A673 (cell line): ENCODE results near the gene FRY. TPM values are rescaled to one million over a fixed set of nuclear protein-coding genes. Genes with fewer than 3 reads are reported as not detected.
"Not testable (repeated sequence)": the region's sequence is repeated elsewhere in the genome, so short reads cannot be mapped to it uniquely, and the experiment has no call there.

Experiments
- BruUV-seq: library from RNA; stranded (reverse); fragments of 400-500 nt; replicated peaks from 2 replicates; lab custom pipeline; 2021; lab: Mats Ljungman, UMichigan
- CTCF ChIA-PET: fragments of 300-600 bp; sonication (Branson Sonifier 250); formaldehyde crosslinking; loops from one replicate; lab custom pipeline; 2022; ENCODE audit warnings: antibody characterized with exemption; lab: Charles Lee
- POLR2A ChIA-PET: fragments of 300-600 bp; sonication (Branson Sonifier 250); formaldehyde crosslinking; loops from one replicate; lab custom pipeline; 2022; ENCODE audit warnings: antibody characterized with exemption; ENCODE audit not compliant: low non-redundant PET; lab: Charles Lee
- DNase-seq: peaks from one replicate; pipeline ENCODE4 v3.0.0-alpha.2; 2015; ENCODE audit warnings: low spot score
- H3K27ac ChIP-seq: fragments of 200-600 bp; sonication (generic); 2 replicates; pipeline ENCODE4 v1.5.1; 2016; ENCODE audit warnings: mixed run types, low read depth, mild to moderate bottlenecking, mixed read lengths, antibody characterized with exemption, low read length; ENCODE audit not compliant: poor library complexity, severe bottlenecking
- H3K27me3 ChIP-seq: fragments of 200-600 bp; sonication (generic); replicated peaks from 2 replicates; pipeline ENCODE4 v1.6.1; 2017; ENCODE audit warnings: mixed run types, low read depth, mild to moderate bottlenecking, mixed read lengths, antibody characterized with exemption, low read length; ENCODE audit not compliant: insufficient read depth, poor library complexity
- H3K36me3 ChIP-seq: fragments of 200-600 bp; sonication (generic); 2 replicates; pipeline ENCODE4 v1.6.1; 2016; ENCODE audit warnings: mixed run types, mild to moderate bottlenecking, mixed read lengths, antibody characterized with exemption, low read length; ENCODE audit not compliant: insufficient read depth, poor library complexity, severe bottlenecking
- H3K4me1 ChIP-seq: fragments of 200-600 bp; sonication (generic); 2 replicates; pipeline ENCODE4 v1.6.1; 2017; ENCODE audit warnings: mixed run types, mild to moderate bottlenecking, mixed read lengths, antibody characterized with exemption, low read length; ENCODE audit not compliant: insufficient read depth, poor library complexity, severe bottlenecking
- H3K4me3 ChIP-seq: fragments of 200-600 bp; sonication (generic); 2 replicates; pipeline ENCODE4 v1.5.1; 2016; ENCODE audit warnings: low read depth, mixed run types, mild to moderate bottlenecking, mixed read lengths, low read length; ENCODE audit not compliant: poor library complexity, severe bottlenecking
- H3K9me3 ChIP-seq: fragments of 200-600 bp; sonication (generic); 2 replicates; pipeline ENCODE4 v1.6.1; 2016; ENCODE audit warnings: mixed run types, low read depth, mild to moderate bottlenecking, mixed read lengths, antibody characterized with exemption, low read length; ENCODE audit not compliant: poor library complexity, severe bottlenecking
- EZH2 ChIP-seq: fragments of 200-600 bp; sonication (generic); IDR thresholded peaks from 2 replicates; pipeline ENCODE4 v1.6.1; 2017; ENCODE audit warnings: borderline replicate concordance, low read depth, mild to moderate bottlenecking, mixed read lengths, antibody characterized with exemption, low read length; ENCODE audit not compliant: poor library complexity, severe bottlenecking
- intact Hi-C: fragments of 100-400 bp; cut with micrococcal nuclease; formaldehyde crosslinking; loops from one replicate; pipeline ENCODE4 v1.10.0; 2022; ENCODE audit not compliant: unreplicated experiment
- total RNA-seq: library from RNA; stranded (reverse); gene quantifications from 2 replicates; pipeline ENCODE4 v1.2.3, GENCODE V29; 2021
- TF ChIP-seq, protein P1 (sequence below): fragments of 300-800, 200-600 bp; sonication (generic); conservative IDR thresholded peaks from 2 replicates; pipeline ENCODE4 v1.5.1; 2017; ENCODE audit warnings: low read depth, mild to moderate bottlenecking, antibody characterized with exemption, low read length, moderate library complexity, mixed read lengths

FRY gene
- total RNA-seq, 1 experiment from 2014 or later: 0.58 TPM

DNA sequence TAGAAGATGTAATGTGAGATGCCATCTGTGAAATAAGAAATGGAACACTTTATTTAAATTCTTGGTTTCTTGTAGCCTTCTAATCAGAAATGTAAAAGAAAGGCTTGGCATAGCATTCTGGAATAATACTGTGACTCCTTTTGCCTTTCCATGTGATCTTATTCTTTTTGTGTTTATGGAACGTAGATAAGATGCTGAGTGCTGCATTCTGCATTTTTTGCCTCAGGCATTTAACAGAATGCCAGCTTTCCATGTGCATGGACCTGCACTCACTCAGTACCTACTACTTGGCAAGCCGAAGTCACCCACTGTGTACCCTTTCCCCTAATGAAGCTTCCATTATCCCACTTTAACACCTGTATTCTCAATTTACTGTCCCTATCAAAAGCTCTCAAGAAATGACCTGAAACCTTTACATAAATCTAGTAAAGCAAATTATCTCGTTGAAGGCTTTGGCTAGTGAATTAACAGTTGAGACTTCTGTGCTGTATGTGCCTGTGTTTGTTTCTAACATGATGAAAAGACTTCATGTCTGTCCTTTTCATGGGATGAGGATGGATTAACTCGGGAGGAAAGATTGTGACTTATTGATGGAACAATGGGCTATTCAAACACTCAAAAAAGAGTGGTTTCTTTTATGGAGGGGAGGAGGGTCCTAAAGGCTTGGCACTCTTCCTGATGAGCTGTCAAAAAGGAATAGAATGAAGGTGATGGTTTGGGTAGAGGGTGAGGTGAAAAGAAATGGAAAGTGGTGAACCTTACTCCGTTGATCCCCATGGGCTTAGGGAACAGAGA lies 44.7 kb upstream of the FRY start:
- no peaks in the 10 kb centered on the region for H3K27me3 ChIP-seq
- no peaks in the 10 kb centered on the region for H3K9me3 ChIP-seq
- H3K27ac ChIP-seq: no peak overlapping the region
- intact Hi-C loops: no loop called here
- TF ChIP-seq, protein P1, sequence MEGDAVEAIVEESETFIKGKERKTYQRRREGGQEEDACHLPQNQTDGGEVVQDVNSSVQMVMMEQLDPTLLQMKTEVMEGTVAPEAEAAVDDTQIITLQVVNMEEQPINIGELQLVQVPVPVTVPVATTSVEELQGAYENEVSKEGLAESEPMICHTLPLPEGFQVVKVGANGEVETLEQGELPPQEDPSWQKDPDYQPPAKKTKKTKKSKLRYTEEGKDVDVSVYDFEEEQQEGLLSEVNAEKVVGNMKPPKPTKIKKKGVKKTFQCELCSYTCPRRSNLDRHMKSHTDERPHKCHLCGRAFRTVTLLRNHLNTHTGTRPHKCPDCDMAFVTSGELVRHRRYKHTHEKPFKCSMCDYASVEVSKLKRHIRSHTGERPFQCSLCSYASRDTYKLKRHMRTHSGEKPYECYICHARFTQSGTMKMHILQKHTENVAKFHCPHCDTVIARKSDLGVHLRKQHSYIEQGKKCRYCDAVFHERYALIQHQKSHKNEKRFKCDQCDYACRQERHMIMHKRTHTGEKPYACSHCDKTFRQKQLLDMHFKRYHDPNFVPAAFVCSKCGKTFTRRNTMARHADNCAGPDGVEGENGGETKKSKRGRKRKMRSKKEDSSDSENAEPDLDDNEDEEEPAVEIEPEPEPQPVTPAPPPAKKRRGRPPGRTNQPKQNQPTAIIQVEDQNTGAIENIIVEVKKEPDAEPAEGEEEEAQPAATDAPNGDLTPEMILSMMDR: no peak
- no peak for TF ChIP-seq EZH2
- no peaks in the 10 kb centered on the region for H3K4me1 ChIP-seq
- BruUV-seq: no TSS peak
- DNase-seq: no peak
- H3K36me3 ChIP-seq: no peaks in the 10 kb centered on the region
- H3K4me3 ChIP-seq: no peak overlapping the region
- POLR2A ChIA-PET: interaction anchor here (0.6 to 0.8 kb wide), 3 partner anchors 20 to 331 kb away, joined by 5 to 8 read pairs (median 8); no protein-coding TSS in a partner anchor
- CTCF ChIA-PET: no interaction called here

DNA sequence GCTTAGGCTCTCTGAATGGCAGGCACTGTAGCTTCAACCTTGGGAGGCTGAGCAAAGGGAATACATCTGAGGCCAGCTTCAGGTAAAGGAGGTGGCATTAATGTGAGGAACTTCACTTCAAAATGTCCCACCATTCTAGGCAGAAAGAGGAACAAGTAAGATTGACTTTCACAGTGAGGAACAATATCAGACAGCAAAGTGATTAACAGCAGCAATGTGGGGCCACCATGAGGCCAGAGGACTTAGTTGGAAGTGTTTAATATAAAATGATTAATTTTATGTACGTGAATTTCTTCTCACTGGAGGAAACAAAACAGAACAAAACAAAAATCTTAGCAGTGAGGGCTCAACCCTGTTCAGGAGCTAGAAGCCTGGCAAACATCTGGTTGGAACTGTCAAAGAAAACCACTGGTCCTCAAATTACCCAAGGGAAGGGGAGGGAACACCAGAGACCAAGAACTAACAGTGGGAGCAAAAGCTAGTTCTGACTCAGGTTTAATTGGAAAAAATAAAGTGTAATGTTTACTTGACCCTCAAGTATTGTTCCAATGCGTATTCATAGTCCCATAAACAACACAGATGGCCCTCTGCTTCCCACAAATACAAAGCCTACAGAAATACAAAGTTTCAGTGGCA lies 43.9 kb upstream of the FRY start:
- POLR2A ChIA-PET: interaction anchor here (0.8 kb wide), 1 partner anchor 20 kb away, joined by 5 read pairs; no protein-coding TSS in a partner anchor

DNA sequence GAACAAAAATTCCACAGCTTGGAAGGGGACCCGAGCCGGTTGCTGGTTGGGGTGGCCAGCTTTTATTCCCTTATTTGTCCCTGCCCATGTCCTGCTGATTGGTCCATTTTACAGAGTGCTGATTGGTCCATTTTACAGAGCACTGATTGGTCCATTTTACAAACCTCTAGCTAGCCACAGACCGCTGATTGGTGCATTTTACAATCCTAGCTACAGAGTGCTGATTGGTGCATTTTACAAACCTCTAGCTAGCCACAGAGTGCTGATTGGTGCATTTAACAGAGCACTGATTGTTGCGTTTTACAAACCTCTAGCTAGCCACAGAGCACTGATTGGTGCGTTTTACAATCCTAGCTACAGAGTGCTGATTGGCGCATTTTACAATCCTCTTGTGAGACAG lies 37.2 kb upstream of the FRY start:
- H3K4me3 ChIP-seq, CTCF ChIA-PET, DNase-seq, H3K27ac ChIP-seq, H3K36me3 ChIP-seq, BruUV-seq, H3K9me3 ChIP-seq, H3K4me1 ChIP-seq, H3K27me3 ChIP-seq, POLR2A ChIA-PET, intact Hi-C loops: not testable (repeated sequence)

More for the DNA sequence above, 43.9 kb upstream of the FRY start:
- TF ChIP-seq, protein P1: no peak
- TF ChIP-seq EZH2: no peak
- Histone ChIP-seq H3K36me3 (no peaks in the 10 kb centered on the region), H3K27ac (no peak overlapping the region), H3K4me3 (no peak overlapping the region), H3K9me3 (no peaks in the 10 kb centered on the region), H3K4me1 (no peaks in the 10 kb centered on the region), H3K27me3 (no peaks in the 10 kb centered on the region)
- CTCF ChIA-PET: no interaction called here
- intact Hi-C loops: no loop called here
- no peak for DNase-seq
- BruUV-seq: no TSS peak
